Stimulated activated CD4-positive, alpha-beta T cell treated with anti-CD3 and anti-CD28 coated beads, Interleukin-15, amount 100 ng/mL, for 24 hours (primary cell): ENCODE data around the gene PRIMPOL.
"Not testable (repeated sequence)": the region's sequence is repeated elsewhere in the genome, so short reads cannot be mapped to it uniquely, and the experiment has no call there.

ENCODE experiments used
- DNase-seq: peaks from one replicate; pipeline ENCODE4 v3.0.0-alpha.2; 2020

PRIMPOL gene

GRCh38 chr4:184649026-184649970 lies at the start of gene PRIMPOL, which contains the start of gene CASP3:
Gene PRIMPOL (plus strand): TSS chr4:184649738. CDS start chr4:184657141, 7,403 bp downstream.
Gene CASP3 (minus strand): TSS chr4:184649447. CDS start chr4:184638453, 10,994 bp downstream.
- peak; percentile 98 for DNase-seq

- DNase-seq = not testable (repeated sequence)
Measured at GRCh38 chr4:184600982-184601381, 48.6 kb upstream of the PRIMPOL start.

- not testable (repeated sequence) for DNase-seq
Measured at GRCh38 chr4:184602857-184603256, 46.7 kb upstream of the PRIMPOL start.

DNA sequence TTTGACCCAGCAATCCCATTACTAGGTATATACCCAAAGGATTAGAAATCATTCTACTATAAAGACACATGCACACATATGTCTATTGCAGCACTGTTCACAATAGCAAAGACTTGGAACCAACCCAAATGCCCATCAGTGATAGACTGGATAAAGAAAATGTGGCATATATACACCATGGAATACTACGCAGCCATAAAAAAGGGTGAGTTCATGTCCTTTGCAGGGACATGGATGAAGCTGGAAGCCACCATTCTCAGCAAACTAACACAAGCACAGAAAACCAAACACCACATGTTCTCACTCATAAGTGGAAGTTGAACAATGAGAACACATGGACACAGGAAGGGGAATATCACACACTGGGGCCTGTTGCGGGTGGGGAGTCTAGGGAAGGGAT lies 42.1 kb upstream of the PRIMPOL start:
- DNase-seq = not testable (repeated sequence)

GRCh38 chr4:184612074-184612473 lies 37.5 kb upstream of the PRIMPOL start:
- no peak for DNase-seq

- no peak for DNase-seq
Measured at GRCh38 chr4:184613405-184613804, 36.1 kb upstream of the PRIMPOL start.

DNA sequence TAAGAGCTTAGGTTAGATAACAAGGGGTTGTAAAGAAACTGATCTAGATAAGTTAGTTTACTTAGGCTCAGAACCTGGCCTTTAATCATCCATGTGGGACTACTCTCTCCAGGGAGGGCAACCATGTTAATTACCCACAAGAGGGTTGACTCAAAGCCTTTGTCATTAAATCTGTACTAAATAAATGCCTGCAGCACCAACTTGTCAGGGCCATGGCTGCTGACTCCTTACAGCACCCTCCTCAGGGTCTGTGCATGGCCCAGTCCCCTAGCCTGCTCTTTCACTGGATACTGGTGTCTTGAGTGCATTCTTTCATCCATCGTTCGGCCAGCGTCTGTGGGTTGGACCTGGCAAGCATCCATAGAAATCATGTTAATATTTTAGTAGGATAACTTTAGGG lies 35.0 kb upstream of the PRIMPOL start:
- DNase-seq = no peak

DNA sequence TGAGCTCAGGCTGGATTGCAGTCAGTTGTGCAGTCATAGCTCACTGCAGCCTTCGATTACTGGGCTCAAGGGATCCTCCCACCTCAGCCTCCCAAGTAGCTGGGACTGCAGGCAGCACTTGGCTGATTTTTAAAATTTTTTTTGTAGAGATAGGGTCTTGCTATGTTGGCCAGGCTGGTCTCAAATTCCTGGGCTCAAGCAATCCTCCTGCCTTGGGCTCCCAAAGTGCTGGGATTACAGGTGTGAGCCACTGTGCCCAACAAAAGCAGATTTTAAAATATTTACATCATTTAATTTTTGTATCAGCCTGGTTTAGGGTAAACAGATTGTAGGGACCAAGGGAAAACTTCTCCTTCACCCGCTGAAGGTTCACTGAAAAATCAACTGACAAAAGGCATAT lies 33.4 kb upstream of the PRIMPOL start:
- not testable (repeated sequence) for DNase-seq

DNA sequence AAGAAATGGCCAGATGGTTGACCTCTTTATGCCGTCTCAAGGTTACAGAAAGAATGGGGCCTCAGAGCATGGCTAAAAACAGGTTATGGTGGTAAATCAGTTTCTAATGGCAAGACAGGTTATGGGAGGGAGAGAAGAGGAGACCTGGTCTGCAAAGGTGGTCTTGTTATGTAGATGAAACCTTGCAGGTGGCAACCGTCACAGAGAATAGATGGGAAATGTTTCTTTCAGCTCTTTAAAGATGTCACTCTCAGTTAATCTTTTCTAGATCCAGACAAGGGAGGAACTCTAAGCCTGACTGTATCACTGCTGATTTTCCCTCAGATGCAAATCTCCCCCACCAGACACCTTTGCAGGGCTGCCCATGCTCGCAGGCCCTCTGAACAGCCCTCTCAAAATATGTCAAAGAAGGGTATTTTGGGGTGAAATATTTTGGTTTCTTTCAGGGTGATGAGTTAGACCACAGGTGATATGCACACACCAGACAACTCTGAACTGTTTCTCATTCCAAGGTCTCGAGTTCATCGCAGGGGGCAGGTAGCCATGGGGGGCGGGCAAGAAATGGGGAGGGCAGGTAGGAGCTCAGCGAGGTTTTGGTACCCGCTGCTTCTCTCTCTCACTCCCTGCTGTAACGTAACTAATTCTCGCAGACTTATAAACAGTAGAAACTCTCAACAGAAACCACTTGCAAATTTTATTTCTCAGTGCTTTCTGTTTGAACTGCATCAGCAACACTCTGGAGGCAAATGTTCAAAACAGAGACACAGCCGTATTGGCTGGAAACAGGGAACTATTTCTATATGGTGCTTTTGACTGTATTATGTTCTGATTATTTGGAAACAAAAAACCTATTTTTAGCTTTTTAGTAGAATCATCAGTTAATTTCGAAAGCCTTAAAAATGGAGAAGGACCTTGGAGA lies 32.6 kb upstream of the PRIMPOL start:
- no peak for DNase-seq

DNA sequence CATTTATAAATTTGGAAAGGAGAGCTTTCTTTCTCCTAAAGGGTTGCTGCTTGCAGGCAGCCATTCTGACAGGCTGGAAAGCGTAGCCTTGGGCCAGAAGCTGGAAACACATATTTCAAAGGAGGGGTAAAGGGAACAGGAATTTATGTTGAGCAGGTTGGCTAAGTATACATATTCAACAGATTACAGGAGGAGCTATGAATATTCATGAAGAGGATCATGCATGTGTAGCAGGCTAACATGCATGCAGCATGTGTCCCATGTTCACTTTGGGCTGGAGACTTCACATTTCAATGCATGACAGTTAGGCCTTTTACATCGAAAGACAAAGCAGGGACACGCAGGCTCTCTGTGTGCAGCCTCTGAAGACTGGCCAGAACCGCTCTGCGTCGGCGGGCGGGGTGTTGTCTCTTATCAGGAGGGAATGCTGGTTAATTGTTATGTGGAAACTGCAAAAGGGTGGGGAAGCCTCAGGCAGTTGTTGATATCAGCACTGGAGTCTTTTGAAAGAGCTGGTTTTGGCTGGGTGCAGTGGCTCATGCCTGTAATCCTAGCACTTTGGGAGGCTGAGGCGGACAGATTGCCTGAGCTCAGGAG lies 31.8 kb upstream of the PRIMPOL start:
- no peak for DNase-seq

GRCh38 chr4:184620212-184620867 lies 29.2 kb upstream of the PRIMPOL start:
- DNase-seq = no peak

DNA sequence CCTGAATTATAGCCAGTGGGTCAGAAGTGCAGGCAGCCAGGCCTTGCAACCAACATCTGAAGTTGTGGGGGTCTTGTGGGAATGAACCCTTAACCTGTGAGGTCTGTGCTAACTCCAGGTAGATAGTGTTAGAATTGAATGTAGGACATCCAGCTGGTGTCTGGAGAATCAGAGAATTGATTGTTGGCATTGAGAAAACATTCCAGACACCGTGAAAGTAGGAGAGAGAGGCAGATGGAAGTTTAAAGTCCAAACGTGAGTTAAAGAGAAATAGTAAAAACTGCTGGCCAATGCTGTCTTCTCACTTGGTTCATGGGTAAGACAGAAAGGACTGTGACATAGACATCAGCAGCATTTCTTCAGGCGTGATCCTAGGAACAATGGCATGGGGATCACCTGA lies 28.0 kb upstream of the PRIMPOL start:
- DNase-seq = no peak

- DNase-seq = not testable (repeated sequence)
Measured at GRCh38 chr4:184624504-184624903, 25.0 kb upstream of the PRIMPOL start.

DNA sequence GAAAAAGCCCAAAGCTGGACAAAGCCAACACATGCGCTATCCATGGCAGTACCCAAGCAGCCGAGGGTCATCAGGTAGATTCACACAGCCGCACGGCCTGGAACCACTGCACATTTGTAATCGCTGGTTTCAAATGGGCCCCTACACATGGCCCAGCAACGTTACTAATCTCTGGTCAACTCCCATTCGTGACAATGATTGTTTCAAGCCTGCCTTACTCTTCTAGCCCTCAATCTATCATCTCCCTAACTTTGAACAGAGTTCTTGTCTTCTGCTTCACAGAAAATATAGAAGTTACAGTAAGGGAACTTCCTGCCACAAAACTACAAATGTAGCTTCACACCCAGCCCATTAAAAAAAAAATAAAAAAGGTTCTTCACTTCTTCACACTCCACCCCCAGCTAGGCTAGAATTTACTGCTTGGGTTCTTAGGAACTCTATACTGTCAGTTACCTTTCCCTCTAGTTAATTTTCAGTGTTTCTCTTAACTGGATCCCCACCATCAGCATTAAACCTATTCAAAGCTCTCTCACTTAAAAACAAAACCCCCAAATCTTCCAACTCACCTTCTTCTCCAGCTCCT lies 24.5 kb upstream of the PRIMPOL start:
- no peak for DNase-seq

GRCh38 chr4:184625783-184626596 lies 23.5 kb upstream of the PRIMPOL start:
- not testable (repeated sequence) for DNase-seq

- DNase-seq = no peak
Measured at GRCh38 chr4:184628103-184628502, 21.4 kb upstream of the PRIMPOL start.

- no peak for DNase-seq
Measured at GRCh38 chr4:184632842-184633241, 16.7 kb upstream of the PRIMPOL start.

GRCh38 chr4:184635381-184635780 lies 14.2 kb upstream of the PRIMPOL start:
- no peak for DNase-seq

- no peak for DNase-seq
Measured at GRCh38 chr4:184636144-184636543, 13.4 kb upstream of the PRIMPOL start.

DNA sequence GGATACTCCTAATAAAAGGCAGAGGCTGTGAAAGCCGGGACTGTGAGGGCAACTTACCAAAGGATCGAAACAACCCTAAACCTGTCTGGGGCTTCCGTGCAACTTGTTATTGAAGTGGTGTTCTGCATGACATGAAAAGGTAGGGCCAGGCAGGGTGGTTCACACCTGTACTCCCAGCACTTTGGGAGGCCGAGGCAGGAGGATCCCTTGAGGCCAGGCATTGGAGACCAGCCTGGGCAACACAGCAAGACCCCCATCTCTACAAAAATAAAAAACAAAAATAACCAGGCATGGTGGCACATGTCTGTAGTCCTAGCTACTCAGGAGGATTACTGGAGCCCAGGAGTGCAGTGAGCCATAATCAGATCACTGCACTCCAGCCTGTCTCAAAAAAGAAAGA lies 12.6 kb upstream of the PRIMPOL start:
- DNase-seq = no peak

- no peak for DNase-seq
Measured at GRCh38 chr4:184641022-184641421, 8.5 kb upstream of the PRIMPOL start.
